Measurements from ENCODE around the gene TSSK3. TPM values are rescaled to one million over a fixed set of nuclear protein-coding genes. Genes with fewer than 3 reads are reported as not detected.

The TSSK3 gene
- total RNA-seq, 2 experiments from 2014 or later: 0.98 TPM; not detected in 1

DNA sequence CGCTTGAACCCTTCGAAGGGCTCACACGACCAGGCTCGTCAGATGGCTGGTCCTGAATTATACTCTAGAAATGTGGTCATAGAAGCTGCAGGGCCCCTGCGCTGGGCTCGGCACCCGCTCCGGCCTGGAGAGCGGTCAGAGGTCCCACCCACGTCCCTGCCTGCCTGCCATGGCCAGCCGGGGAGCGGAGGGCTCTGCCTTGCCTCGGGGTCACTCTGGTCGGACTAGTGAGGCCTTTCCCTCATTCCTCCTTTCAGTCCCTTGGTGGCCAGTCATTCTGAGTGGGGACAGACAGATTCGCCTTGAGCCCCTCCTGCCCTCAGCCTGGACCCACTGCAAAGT is 25.8 kb upstream of the TSSK3 start:
- peak overlapping the region; percentile 35 for H3K4me3 ChIP-seq (ENCODE audit: low read length)
- no peaks in the 10 kb centered on the region for H3K27me3 Mint-ChIP-seq
- H3K4me3 Mint-ChIP-seq: peak overlapping the region; percentile 86
- H3K27me3 ChIP-seq (ENCODE audit: control insufficient read depth in 1 of 2, insufficient read depth in 2 of 2, low read length in 2 of 2): no peaks in the 10 kb centered on the region
- no peak for ATAC-seq (ENCODE audit: poor library complexity)
- H3K9me3 Mint-ChIP-seq: no peaks in the 10 kb centered on the region
- H3K36me3 ChIP-seq (ENCODE audit: insufficient read depth, low read length): peaks cover 23% of the 10 kb centered on the region
- H3K9me3 ChIP-seq (ENCODE audit: control insufficient read depth in 1 of 2, insufficient read depth in 1 of 2, low read length in 2 of 2): no peaks in the 10 kb centered on the region
- intact Hi-C loops (cut with DNase I, micrococcal nuclease): loop anchor here (1.0 to 5.0 kb wide), 4 partner anchors 15 to 94 kb away; partner anchors contain the start of gene BSDC1 (in 1 of the 2)
- H3K4me1 ChIP-seq (ENCODE audit: insufficient read depth, low read length): peaks cover 49% of the 10 kb centered on the region
- H3K27ac Mint-ChIP-seq: peak overlapping the region; percentile 35
- no peak for DNase-seq
- TF ChIP-seq, protein P1, sequence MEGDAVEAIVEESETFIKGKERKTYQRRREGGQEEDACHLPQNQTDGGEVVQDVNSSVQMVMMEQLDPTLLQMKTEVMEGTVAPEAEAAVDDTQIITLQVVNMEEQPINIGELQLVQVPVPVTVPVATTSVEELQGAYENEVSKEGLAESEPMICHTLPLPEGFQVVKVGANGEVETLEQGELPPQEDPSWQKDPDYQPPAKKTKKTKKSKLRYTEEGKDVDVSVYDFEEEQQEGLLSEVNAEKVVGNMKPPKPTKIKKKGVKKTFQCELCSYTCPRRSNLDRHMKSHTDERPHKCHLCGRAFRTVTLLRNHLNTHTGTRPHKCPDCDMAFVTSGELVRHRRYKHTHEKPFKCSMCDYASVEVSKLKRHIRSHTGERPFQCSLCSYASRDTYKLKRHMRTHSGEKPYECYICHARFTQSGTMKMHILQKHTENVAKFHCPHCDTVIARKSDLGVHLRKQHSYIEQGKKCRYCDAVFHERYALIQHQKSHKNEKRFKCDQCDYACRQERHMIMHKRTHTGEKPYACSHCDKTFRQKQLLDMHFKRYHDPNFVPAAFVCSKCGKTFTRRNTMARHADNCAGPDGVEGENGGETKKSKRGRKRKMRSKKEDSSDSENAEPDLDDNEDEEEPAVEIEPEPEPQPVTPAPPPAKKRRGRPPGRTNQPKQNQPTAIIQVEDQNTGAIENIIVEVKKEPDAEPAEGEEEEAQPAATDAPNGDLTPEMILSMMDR (IDR thresholded peaks at IDR 0.05): no peak
- peaks cover 45% of the 10 kb centered on the region for H3K4me1 Mint-ChIP-seq (ENCODE audit: low read depth)
- ChIA-PET CTCF (interaction anchor here (0.8 to 3.0 kb wide), 12 partner anchors 13 to 121 kb away, joined by 3 to 20 read pairs (median 4); partner anchors contain the start of gene HDAC1), POLR2A (interaction anchor here (0.9 to 3.8 kb wide), 41 partner anchors 9 to 396 kb away, joined by 3 to 74 read pairs (median 7); partner anchors contain the start of genes BSDC1, CCDC28B, HDAC1 and IQCC)
- no peak overlapping the region for H3K27ac ChIP-seq (ENCODE audit: low read depth in 1 of 2, low read length in 2 of 2)
- peaks cover 32% of the 10 kb centered on the region for H3K36me3 Mint-ChIP-seq (ENCODE audit: low read depth)

GRCh38 chr1:32336963-32337675 is 25.2 kb upstream of the TSSK3 start:
- TF ChIP-seq, protein P1 (IDR thresholded peaks at IDR 0.05): no peak
- CTCF ChIA-PET: interaction anchor here (0.6 to 3.0 kb wide), 5 partner anchors 14 to 121 kb away, joined by 3 to 20 read pairs (median 9); no protein-coding TSS in a partner anchor
- Mint-ChIP-seq H3K27ac (peak overlapping the region; percentile 35), H3K9me3 (no peaks in the 10 kb centered on the region), H3K27me3 (no peaks in the 10 kb centered on the region), H3K4me1 (ENCODE audit: low read depth) (peaks cover 45% of the 10 kb centered on the region), H3K4me3 (peak overlapping the region; percentile 86), H3K36me3 (ENCODE audit: low read depth) (peaks cover 26% of the 10 kb centered on the region)
- peak; percentile 15 for ATAC-seq (ENCODE audit: poor library complexity)
- peaks cover 17% of the 10 kb centered on the region for H3K36me3 ChIP-seq (ENCODE audit: insufficient read depth, low read length)
- POLR2A ChIA-PET: interaction anchor here (0.6 to 3.8 kb wide), 23 partner anchors 9 to 229 kb away, joined by 3 to 74 read pairs (median 16); partner anchors contain the start of genes BSDC1, CCDC28B, HDAC1 and IQCC
- DNase-seq: peak in 6 of 14 experiments; percentile 29 to 91 (median 56)
- H3K27ac ChIP-seq (ENCODE audit: low read depth in 1 of 2, low read length in 2 of 2): no peak overlapping the region
- intact Hi-C loops (cut with DNase I, micrococcal nuclease): loop anchor here (1.0 to 5.0 kb wide), 4 partner anchors 14 to 95 kb away; partner anchors contain the start of gene BSDC1 (in 1 of the 2)
- H3K9me3 ChIP-seq (ENCODE audit: control insufficient read depth in 1 of 2, insufficient read depth in 1 of 2, low read length in 2 of 2): no peaks in the 10 kb centered on the region
- no peak overlapping the region for H3K4me3 ChIP-seq (ENCODE audit: low read length)
- no peaks in the 10 kb centered on the region for H3K27me3 ChIP-seq (ENCODE audit: control insufficient read depth in 1 of 2, insufficient read depth in 2 of 2, low read length in 2 of 2)
- H3K4me1 ChIP-seq (ENCODE audit: insufficient read depth, low read length): peaks cover 49% of the 10 kb centered on the region

GRCh38 chr1:32337855-32338636 is 24.3 kb upstream of the TSSK3 start:
- Mint-ChIP-seq H3K9me3 (no peaks in the 10 kb centered on the region), H3K4me3 (peak overlapping the region; percentile 75), H3K27ac (peak overlapping the region; percentile 35), H3K4me1 (ENCODE audit: low read depth) (peaks cover 41% of the 10 kb centered on the region), H3K36me3 (ENCODE audit: low read depth) (peaks cover 17% of the 10 kb centered on the region), H3K27me3 (no peaks in the 10 kb centered on the region)
- Histone ChIP-seq H3K27me3 (ENCODE audit: control insufficient read depth in 1 of 2, insufficient read depth in 2 of 2, low read length in 2 of 2) (no peaks in the 10 kb centered on the region), H3K36me3 (ENCODE audit: insufficient read depth, low read length) (peaks cover 8% of the 10 kb centered on the region), H3K27ac (ENCODE audit: low read depth in 1 of 2, low read length in 2 of 2) (no peak overlapping the region), H3K4me3 (ENCODE audit: low read length) (no peak overlapping the region), H3K9me3 (ENCODE audit: control insufficient read depth in 1 of 2, insufficient read depth in 1 of 2, low read length in 2 of 2) (no peaks in the 10 kb centered on the region), H3K4me1 (ENCODE audit: insufficient read depth, low read length) (peaks cover 45% of the 10 kb centered on the region)
- TF ChIP-seq, protein P1 (IDR thresholded peaks at IDR 0.05): no peak
- POLR2A ChIA-PET: interaction anchor here (0.6 to 3.8 kb wide), 11 partner anchors 11 to 216 kb away, joined by 3 to 74 read pairs (median 26); partner anchors contain the start of genes BSDC1, HDAC1 and LCK
- DNase-seq (peak in 4 of 14 experiments; percentile 12 to 76 (median 58)), ATAC-seq (ENCODE audit: poor library complexity) (no peak)
- intact Hi-C loops (cut with DNase I, micrococcal nuclease): loop anchor here (2.0 to 5.0 kb wide), 2 partner anchors 35 to 96 kb away; no protein-coding TSS in a partner anchor
- CTCF ChIA-PET: interaction anchor here (0.6 to 3.0 kb wide), 4 partner anchors 13 to 90 kb away, joined by 3 to 20 read pairs (median 6); no protein-coding TSS in a partner anchor
